Right lobe of liver (tissue), 4 donors: Measurements from ENCODE around the gene RGS10.

Source experiments
- POLR2A ChIP-seq: fragments of 450-650 bp; IDR thresholded peaks from one replicate; pipeline ENCODE4 v1.6.1; 2017; ENCODE audit warnings: antibody characterized with exemption, mild to moderate bottlenecking
- TF ChIP-seq, protein P1 (sequence below), 4 donors: fragments of 200-600 bp in 3 of 4; fragments of 450-650 bp in 1 of 4; IDR thresholded peaks; one replicate each; pipeline versions ENCODE4 v1.5.1 to v1.8.0; 2016 to 2022; ENCODE audit warnings: antibody characterized with exemption in 4 of 4, mild to moderate bottlenecking in 2 of 4
- donor health status: DM: no; HTN: no; CAD: no.
- donor health status: DM: no; HTN: no; CAD: no.
- donor health status: DM: no; HTN: yes; CAD: no.

DNA sequence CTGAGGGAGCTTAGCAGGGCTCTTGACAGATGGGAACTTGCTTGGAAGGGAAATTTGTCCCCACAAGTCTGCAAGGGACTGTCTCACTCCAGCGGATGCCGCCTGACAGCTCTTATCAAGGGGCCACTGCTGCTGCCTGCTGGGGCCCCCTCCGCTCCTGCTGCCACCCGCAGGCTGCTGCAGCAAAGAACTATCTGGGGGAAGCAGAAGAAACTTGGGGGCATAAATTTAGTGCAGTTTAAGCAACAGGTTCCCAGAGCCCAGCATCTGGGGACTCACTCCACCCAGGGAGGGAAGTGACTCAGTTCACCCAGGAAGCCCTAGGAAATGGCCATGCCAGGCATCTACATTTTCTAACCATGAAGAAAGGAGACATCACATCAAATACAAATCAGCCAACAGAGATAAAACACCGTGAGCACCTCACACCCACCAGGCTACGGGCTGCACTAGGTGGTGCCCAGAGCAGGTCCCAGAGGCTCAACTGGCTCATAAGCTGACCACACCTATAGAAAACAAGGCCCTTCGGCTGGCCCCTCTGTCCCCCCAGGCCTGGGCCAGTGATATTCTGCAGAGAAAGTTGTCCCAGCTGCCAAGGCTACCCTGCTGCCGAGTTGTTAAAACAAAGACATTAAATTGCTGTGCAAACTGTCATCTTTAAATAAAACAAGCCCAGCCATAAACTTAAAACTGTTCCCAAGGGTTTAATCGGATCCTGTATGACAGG is 3.7 kb downstream of the RGS10 start:
- TF ChIP-seq, protein P1, sequence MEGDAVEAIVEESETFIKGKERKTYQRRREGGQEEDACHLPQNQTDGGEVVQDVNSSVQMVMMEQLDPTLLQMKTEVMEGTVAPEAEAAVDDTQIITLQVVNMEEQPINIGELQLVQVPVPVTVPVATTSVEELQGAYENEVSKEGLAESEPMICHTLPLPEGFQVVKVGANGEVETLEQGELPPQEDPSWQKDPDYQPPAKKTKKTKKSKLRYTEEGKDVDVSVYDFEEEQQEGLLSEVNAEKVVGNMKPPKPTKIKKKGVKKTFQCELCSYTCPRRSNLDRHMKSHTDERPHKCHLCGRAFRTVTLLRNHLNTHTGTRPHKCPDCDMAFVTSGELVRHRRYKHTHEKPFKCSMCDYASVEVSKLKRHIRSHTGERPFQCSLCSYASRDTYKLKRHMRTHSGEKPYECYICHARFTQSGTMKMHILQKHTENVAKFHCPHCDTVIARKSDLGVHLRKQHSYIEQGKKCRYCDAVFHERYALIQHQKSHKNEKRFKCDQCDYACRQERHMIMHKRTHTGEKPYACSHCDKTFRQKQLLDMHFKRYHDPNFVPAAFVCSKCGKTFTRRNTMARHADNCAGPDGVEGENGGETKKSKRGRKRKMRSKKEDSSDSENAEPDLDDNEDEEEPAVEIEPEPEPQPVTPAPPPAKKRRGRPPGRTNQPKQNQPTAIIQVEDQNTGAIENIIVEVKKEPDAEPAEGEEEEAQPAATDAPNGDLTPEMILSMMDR (IDR thresholded peaks at IDR 0.05): no peak
- TF ChIP-seq POLR2A: no peak
